Measurements from ENCODE around the gene IL10RB. TPM values are rescaled to one million over a fixed set of nuclear protein-coding genes. Genes with fewer than 3 reads are reported as not detected.
A peak's percentile ranks its signal among the peaks of the same experiment; 100 is the strongest.

IL10RB gene
- total and polyA plus RNA-seq, 2 experiments from 2014 or later: 27.1 to 29.2 TPM

- WGBS (ENCODE audit: low lambda C conversion rate, missing lambda C conversion rate): 86% methylated on average over 10 of the region's 11 CpGs
- no peak overlapping the region for H3K4me2 ChIP-seq
- DNase-seq (ENCODE audit: low spot score): no peak
- no peaks in the 10 kb centered on the region for H3K27me3 ChIP-seq
- H3K9me2 ChIP-seq (replicated peaks; ENCODE audit: insufficient read depth): no peaks in the 10 kb centered on the region
- no peak overlapping the region for H3K4me3 ChIP-seq
- no peaks in the 10 kb centered on the region for H3K36me3 ChIP-seq (replicated peaks; ENCODE audit: insufficient read depth, low read depth)
- no peaks in the 10 kb centered on the region for H3K9me3 ChIP-seq (ENCODE audit: low read depth)
- H3K79me2 ChIP-seq: peaks cover 11% of the 10 kb centered on the region
- no peak overlapping the region for H2AFZ ChIP-seq
- no peak overlapping the region for H3K27ac ChIP-seq
- TF ChIP-seq, protein P1, sequence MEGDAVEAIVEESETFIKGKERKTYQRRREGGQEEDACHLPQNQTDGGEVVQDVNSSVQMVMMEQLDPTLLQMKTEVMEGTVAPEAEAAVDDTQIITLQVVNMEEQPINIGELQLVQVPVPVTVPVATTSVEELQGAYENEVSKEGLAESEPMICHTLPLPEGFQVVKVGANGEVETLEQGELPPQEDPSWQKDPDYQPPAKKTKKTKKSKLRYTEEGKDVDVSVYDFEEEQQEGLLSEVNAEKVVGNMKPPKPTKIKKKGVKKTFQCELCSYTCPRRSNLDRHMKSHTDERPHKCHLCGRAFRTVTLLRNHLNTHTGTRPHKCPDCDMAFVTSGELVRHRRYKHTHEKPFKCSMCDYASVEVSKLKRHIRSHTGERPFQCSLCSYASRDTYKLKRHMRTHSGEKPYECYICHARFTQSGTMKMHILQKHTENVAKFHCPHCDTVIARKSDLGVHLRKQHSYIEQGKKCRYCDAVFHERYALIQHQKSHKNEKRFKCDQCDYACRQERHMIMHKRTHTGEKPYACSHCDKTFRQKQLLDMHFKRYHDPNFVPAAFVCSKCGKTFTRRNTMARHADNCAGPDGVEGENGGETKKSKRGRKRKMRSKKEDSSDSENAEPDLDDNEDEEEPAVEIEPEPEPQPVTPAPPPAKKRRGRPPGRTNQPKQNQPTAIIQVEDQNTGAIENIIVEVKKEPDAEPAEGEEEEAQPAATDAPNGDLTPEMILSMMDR (IDR thresholded peaks at IDR 0.05; ENCODE audit: poor library complexity): no peak
- no peak for TF ChIP-seq EZH2phosphoT487 (IDR thresholded peaks at IDR 0.05; ENCODE audit: low read depth, severe bottlenecking, unreplicated experiment)
- TF ChIP-seq EZH2 (IDR thresholded peaks at IDR 0.05; ENCODE audit: borderline replicate concordance): no peak
- H3K4me1 ChIP-seq (ENCODE audit: insufficient read depth): peaks cover 7% of the 10 kb centered on the region
- no peaks in the 10 kb centered on the region for H4K20me1 ChIP-seq (ENCODE audit: insufficient read depth, poor library complexity, severe bottlenecking)
Measured at GRCh38 chr21:33264561-33264960, 1.6 kb upstream of the IL10RB start.

DNA sequence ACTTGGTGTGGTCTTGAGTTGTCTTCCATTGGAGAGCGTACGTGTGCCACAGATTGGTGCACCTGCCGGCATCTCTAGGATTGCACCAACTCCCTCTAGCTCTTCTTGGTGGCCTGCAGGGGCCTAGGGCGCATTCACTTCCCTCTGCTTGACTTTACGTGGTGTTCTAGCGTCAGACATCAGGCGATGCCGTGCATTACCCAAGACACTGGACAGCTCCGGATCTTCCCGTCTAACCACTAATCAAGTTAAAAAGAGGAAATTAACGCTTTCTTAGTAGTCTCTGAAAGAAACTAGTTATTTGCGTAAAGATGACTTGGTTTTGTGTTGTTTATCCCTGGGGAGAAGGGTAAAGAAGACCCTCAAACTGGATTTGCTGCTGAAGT is 510 bp upstream of the IL10RB start:
- 34% methylated on average over 12 of the region's 12 CpGs for WGBS (ENCODE audit: low lambda C conversion rate, missing lambda C conversion rate)
- peak overlapping the region; percentile 53 for H3K27ac ChIP-seq
- H3K9me2 ChIP-seq (replicated peaks; ENCODE audit: insufficient read depth): no peaks in the 10 kb centered on the region
- DNase-seq (ENCODE audit: low spot score): peak; percentile 56
- H3K4me1 ChIP-seq (ENCODE audit: insufficient read depth): peaks cover 7% of the 10 kb centered on the region
- peak overlapping the region; percentile 95 for H3K4me3 ChIP-seq
- H3K4me2 ChIP-seq: peak overlapping the region; percentile 89
- peak overlapping the region; percentile 97 for H2AFZ ChIP-seq
- no peaks in the 10 kb centered on the region for H4K20me1 ChIP-seq (ENCODE audit: insufficient read depth, poor library complexity, severe bottlenecking)
- no peaks in the 10 kb centered on the region for H3K27me3 ChIP-seq
- no peaks in the 10 kb centered on the region for H3K9me3 ChIP-seq (ENCODE audit: low read depth)
- no peaks in the 10 kb centered on the region for H3K36me3 ChIP-seq (replicated peaks; ENCODE audit: insufficient read depth, low read depth)
- TF ChIP-seq EZH2phosphoT487 (IDR thresholded peaks at IDR 0.05; ENCODE audit: low read depth, severe bottlenecking, unreplicated experiment): no peak
- TF ChIP-seq, protein P1 (IDR thresholded peaks at IDR 0.05; ENCODE audit: poor library complexity): no peak
- no peak for TF ChIP-seq EZH2 (IDR thresholded peaks at IDR 0.05; ENCODE audit: borderline replicate concordance)
- H3K79me2 ChIP-seq: peaks cover 11% of the 10 kb centered on the region

GRCh38 chr21:33266789-33267135 is 595 bp downstream of the IL10RB start:
- Histone ChIP-seq H4K20me1 (ENCODE audit: insufficient read depth, poor library complexity, severe bottlenecking) (no peaks in the 10 kb centered on the region), H3K9me2 (replicated peaks; ENCODE audit: insufficient read depth) (no peaks in the 10 kb centered on the region), H3K27ac (peak overlapping the region; percentile 92), H3K79me2 (peaks cover 14% of the 10 kb centered on the region), H3K4me1 (ENCODE audit: insufficient read depth) (peaks cover 7% of the 10 kb centered on the region), H3K9me3 (ENCODE audit: low read depth) (no peaks in the 10 kb centered on the region), H3K27me3 (no peaks in the 10 kb centered on the region), H3K36me3 (replicated peaks; ENCODE audit: insufficient read depth, low read depth) (no peaks in the 10 kb centered on the region), H2AFZ (peak overlapping the region; percentile 97), H3K4me3 (peak overlapping the region; percentile 95), H3K4me2 (peak overlapping the region; percentile 89)
- WGBS (ENCODE audit: low lambda C conversion rate, missing lambda C conversion rate): 36% methylated on average over 8 of the region's 8 CpGs
- TF ChIP-seq, protein P1 (IDR thresholded peaks at IDR 0.05; ENCODE audit: poor library complexity): no peak
- TF ChIP-seq EZH2phosphoT487 (IDR thresholded peaks at IDR 0.05; ENCODE audit: low read depth, severe bottlenecking, unreplicated experiment) (no peak), EZH2 (IDR thresholded peaks at IDR 0.05; ENCODE audit: borderline replicate concordance) (no peak)
- DNase-seq (ENCODE audit: low spot score): no peak

DNA sequence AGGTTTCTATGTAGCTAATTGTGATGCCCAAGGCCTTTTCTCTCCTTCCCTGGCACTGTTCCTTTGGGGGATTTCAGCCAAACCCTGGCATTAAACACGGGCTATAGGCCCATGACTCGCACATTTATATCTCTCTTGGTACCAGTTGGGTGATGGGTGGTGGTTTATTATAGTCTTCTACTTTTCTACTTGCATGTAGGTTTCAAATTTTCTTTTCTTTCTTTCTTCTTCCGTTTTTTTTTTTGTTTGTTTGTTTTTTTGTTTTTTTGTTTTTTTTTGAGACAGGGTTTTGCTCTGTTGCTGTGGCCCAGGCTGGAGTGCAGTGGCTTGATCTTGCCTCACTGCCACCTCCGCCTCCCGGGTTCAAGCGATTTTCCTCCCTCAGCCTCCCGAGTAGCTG is 1.1 kb downstream of the IL10RB start:
- peak overlapping the region; percentile 89 for H3K4me2 ChIP-seq
- H3K36me3 ChIP-seq (replicated peaks; ENCODE audit: insufficient read depth, low read depth): no peaks in the 10 kb centered on the region
- peaks cover 14% of the 10 kb centered on the region for H3K79me2 ChIP-seq
- H3K9me2 ChIP-seq (replicated peaks; ENCODE audit: insufficient read depth): no peaks in the 10 kb centered on the region
- no peak overlapping the region for H3K4me3 ChIP-seq
- TF ChIP-seq EZH2phosphoT487 (IDR thresholded peaks at IDR 0.05; ENCODE audit: low read depth, severe bottlenecking, unreplicated experiment) (no peak), EZH2 (IDR thresholded peaks at IDR 0.05; ENCODE audit: borderline replicate concordance) (no peak)
- TF ChIP-seq, protein P1 (IDR thresholded peaks at IDR 0.05; ENCODE audit: poor library complexity): no peak
- H3K9me3 ChIP-seq (ENCODE audit: low read depth): no peaks in the 10 kb centered on the region
- WGBS (ENCODE audit: low lambda C conversion rate, missing lambda C conversion rate): 96% methylated on average over 7 of the region's 7 CpGs
- peak overlapping the region; percentile 92 for H3K27ac ChIP-seq
- peaks cover 7% of the 10 kb centered on the region for H3K4me1 ChIP-seq (ENCODE audit: insufficient read depth)
- H2AFZ ChIP-seq: peak overlapping the region; percentile 97
- no peaks in the 10 kb centered on the region for H3K27me3 ChIP-seq
- no peaks in the 10 kb centered on the region for H4K20me1 ChIP-seq (ENCODE audit: insufficient read depth, poor library complexity, severe bottlenecking)
- DNase-seq (ENCODE audit: low spot score): no peak

Data from hepatocyte (in vitro differentiated cells).